Neuronal stem cell (in vitro differentiated cells): ENCODE data around the gene TRMT1.

Experiments
- DNase-seq: peaks from one replicate; pipeline ENCODE4 v3.0.0-alpha.2; 2013; ENCODE audit warnings: low spot score
- H2AFZ ChIP-seq: one replicate; pipeline ENCODE4 v1.6.1; 2013; ENCODE audit warnings: mild to moderate bottlenecking, low read length, inconsistent platforms
- H2AK5ac ChIP-seq: 2 replicates; pipeline ENCODE4 v1.6.1; 2013; ENCODE audit warnings: low read depth, mild to moderate bottlenecking, inconsistent platforms, low read length, moderate library complexity, mixed read lengths
- H2BK120ac ChIP-seq: 2 replicates; pipeline ENCODE4 v1.6.1; 2013; ENCODE audit warnings: low read depth, mild to moderate bottlenecking, inconsistent platforms, low read length, moderate library complexity, mixed read lengths
- H2BK12ac ChIP-seq: one replicate; pipeline ENCODE4 v1.6.1; 2013; ENCODE audit warnings: low read length, inconsistent platforms
- H2BK15ac ChIP-seq: 2 replicates; pipeline ENCODE4 v1.6.1; 2013; ENCODE audit warnings: mild to moderate bottlenecking, low read length, inconsistent platforms, mixed read lengths
- H2BK5ac ChIP-seq: one replicate; pipeline ENCODE4 v1.6.1; 2013; ENCODE audit warnings: inconsistent platforms, mild to moderate bottlenecking, low read length, moderate library complexity
- H3K14ac ChIP-seq: one replicate; pipeline ENCODE4 v1.6.1; 2013; ENCODE audit warnings: low read length, inconsistent platforms
- H3K18ac ChIP-seq: 2 replicates; pipeline ENCODE4 v1.6.1; 2013; ENCODE audit warnings: low read length, inconsistent platforms
- H3K23ac ChIP-seq: 2 replicates; pipeline ENCODE4 v1.6.1; 2013; ENCODE audit warnings: low read depth, mild to moderate bottlenecking, mixed read lengths, low read length, inconsistent platforms; ENCODE audit not compliant: poor library complexity
- H3K27ac ChIP-seq: replicated peaks from 3 replicates; pipeline ENCODE4 v1.5.1; 2013; ENCODE audit warnings: low read length, inconsistent platforms
- H3K27me3 ChIP-seq, 3 experiments: 2 replicates each; pipeline ENCODE4 v1.6.1; 2013; ENCODE audit warnings: low read length in 3 of 3, mild to moderate bottlenecking in 2 of 3, inconsistent platforms in 1 of 3, low read depth in 1 of 3, mixed read lengths in 1 of 3, moderate library complexity in 1 of 3; ENCODE audit not compliant: control insufficient read depth in 3 of 3, insufficient read depth in 3 of 3
- H3K36me3 ChIP-seq, 2 donors: replicated peaks in 1 of 2; 2 replicates each; pipeline ENCODE4 v1.6.1; 2013; ENCODE audit warnings: low read length in 2 of 2; ENCODE audit not compliant: control insufficient read depth in 2 of 2, insufficient read depth in 2 of 2
- H3K4ac ChIP-seq: 2 replicates; pipeline ENCODE4 v1.6.1; 2013; ENCODE audit warnings: inconsistent platforms, mild to moderate bottlenecking, low read length, moderate library complexity
- H3K4me1 ChIP-seq, 2 donors: 1 replicate in 1 of 2; 2 replicates in 1 of 2; pipeline ENCODE4 v1.6.1; 2013; ENCODE audit warnings: low read length in 2 of 2, low read depth in 1 of 2; ENCODE audit not compliant: control insufficient read depth in 2 of 2, insufficient read depth in 1 of 2
- H3K4me2 ChIP-seq: one replicate; pipeline ENCODE4 v1.6.1; 2013; ENCODE audit warnings: mild to moderate bottlenecking, low read length, inconsistent platforms; ENCODE audit not compliant: insufficient read depth, poor library complexity, severe bottlenecking
- H3K4me3 ChIP-seq, 2 donors: 2 replicates each; pipeline ENCODE4 v1.5.1; 2013; ENCODE audit warnings: low read length in 2 of 2, mild to moderate bottlenecking in 2 of 2, inconsistent platforms in 1 of 2, moderate library complexity in 1 of 2
- H3K79me1 ChIP-seq: one replicate; pipeline ENCODE4 v1.6.1; 2013; ENCODE audit warnings: low read depth, mild to moderate bottlenecking, inconsistent platforms, low read length, moderate library complexity
- H3K9ac ChIP-seq: one replicate; pipeline ENCODE4 v1.6.1; 2013; ENCODE audit warnings: mild to moderate bottlenecking, low read depth, low read length, inconsistent platforms; ENCODE audit not compliant: poor library complexity
- H3K9me3 ChIP-seq, 2 donors: replicated peaks in 1 of 2; 2 replicates each; pipeline versions ENCODE3 to v1.6.1; 2013; ENCODE audit warnings: low read length in 2 of 2, mild to moderate bottlenecking in 2 of 2, inconsistent platforms in 1 of 2, low read depth in 1 of 2, mixed read lengths in 1 of 2, moderate library complexity in 1 of 2; ENCODE audit not compliant: control insufficient read depth in 2 of 2, insufficient read depth in 1 of 2
- H4K8ac ChIP-seq: one replicate; pipeline ENCODE4 v1.6.1; 2013; ENCODE audit warnings: low read depth, mild to moderate bottlenecking, inconsistent platforms, low read length, moderate library complexity
- H4K91ac ChIP-seq: one replicate; pipeline ENCODE4 v1.6.1; 2013; ENCODE audit warnings: low read length, low read depth, mild to moderate bottlenecking, inconsistent platforms; ENCODE audit not compliant: poor library complexity
- WGBS, 2 donors: extraction: QIAGEN DNeasy Blood & Tissue Kit; methylation state at CpG; one replicate each; pipeline ENCODE4 v1.1.7; 2013; ENCODE audit warnings: missing lambda C conversion rate in 2 of 2, mixed read lengths in 1 of 2; ENCODE audit not compliant: insufficient read length in 2 of 2, insufficient replicate concordance in 1 of 2; ENCODE audit errors: extremely low coverage in 2 of 2; 5-methylcytosine and 5-hydroxymethylcytosine counted together

TRMT1 gene

GRCh38 chr19:13117176-13117771 is 734 bp upstream of the TRMT1 start:
- no peak overlapping the region for H2AK5ac ChIP-seq
- no CpG with 5 or more reads among the region's 20 CpGs for WGBS, 2 donors
- peaks cover 20% of the 10 kb centered on the region for H3K79me1 ChIP-seq
- H3K14ac ChIP-seq, result no peak overlapping the region
- no peak overlapping the region for H2BK5ac ChIP-seq
- no peak overlapping the region for H3K18ac ChIP-seq
- H3K4me2 ChIP-seq, result no peak overlapping the region
- H2BK120ac ChIP-seq, result no peak overlapping the region
- no peak overlapping the region for H4K8ac ChIP-seq
- H3K4me1 ChIP-seq, result peaks cover 16 to 19% of the 10 kb centered on the region in 2 donors
- no peaks in the 10 kb centered on the region for H3K9me3 ChIP-seq
- H2BK15ac ChIP-seq, result no peak overlapping the region
- H3K36me3 ChIP-seq, result peaks cover 25 to 53% of the 10 kb centered on the region in 2 donors
- no peak overlapping the region for H3K27ac ChIP-seq
- H2AFZ ChIP-seq, result peak overlapping the region; percentile 98
- DNase-seq, result no peak
- H3K27me3 ChIP-seq, result no peaks in the 10 kb centered on the region
- peak overlapping the region; percentile 93 to 100 for H3K4me3 ChIP-seq
- H3K4ac ChIP-seq, result no peak overlapping the region
- no peak overlapping the region for H3K23ac ChIP-seq
- H4K91ac ChIP-seq, result no peak overlapping the region
- H2BK12ac ChIP-seq, result no peak overlapping the region
- H3K9ac ChIP-seq, result no peak overlapping the region

- Histone ChIP-seq H3K4ac (no peak overlapping the region), H4K91ac (no peak overlapping the region), H3K36me3 (peaks cover 22 to 43% of the 10 kb centered on the region in 2 donors), H2AFZ (peak overlapping the region; percentile 98), H3K23ac (no peak overlapping the region), H3K4me1 (peaks cover 16 to 19% of the 10 kb centered on the region in 2 donors), H3K4me3 (peak overlapping the region; percentile 93 to 100), H2BK15ac (no peak overlapping the region), H3K79me1 (peaks cover 16% of the 10 kb centered on the region), H4K8ac (no peak overlapping the region), H3K4me2 (peak overlapping the region; percentile 87), H3K18ac (peak overlapping the region; percentile 39), H2BK5ac (no peak overlapping the region), H2AK5ac (peak overlapping the region; percentile 57), H3K14ac (no peak overlapping the region), H3K9me3 (no peaks in the 10 kb centered on the region), H3K27ac (no peak overlapping the region), H2BK120ac (no peak overlapping the region), H3K27me3 (no peaks in the 10 kb centered on the region), H2BK12ac (no peak overlapping the region), H3K9ac (peak overlapping the region; percentile 89)
- no peak for DNase-seq
- no CpG with 5 or more reads among the region's 18 CpGs for WGBS, 2 donors
Observed at GRCh38 chr19:13115936-13116281, 631 bp downstream of the TRMT1 start.

GRCh38 chr19:13112555-13112954 is 4.0 kb downstream of the TRMT1 start:
- H3K4me1 ChIP-seq, result peaks cover 8 to 11% of the 10 kb centered on the region in 2 donors
- H4K8ac ChIP-seq, result no peak overlapping the region
- H3K18ac ChIP-seq, result peak overlapping the region; percentile 57
- H2BK15ac ChIP-seq, result no peak overlapping the region
- no peaks in the 10 kb centered on the region for H3K27me3 ChIP-seq
- H2BK12ac ChIP-seq, result no peak overlapping the region
- H2AFZ ChIP-seq, result no peak overlapping the region
- H2AK5ac ChIP-seq, result peak overlapping the region; percentile 35
- H3K79me1 ChIP-seq, result peaks cover 5% of the 10 kb centered on the region
- no peak overlapping the region for H2BK5ac ChIP-seq
- H3K23ac ChIP-seq, result no peak overlapping the region
- no peak overlapping the region for H3K4me3 ChIP-seq
- no peak overlapping the region for H3K14ac ChIP-seq
- no peak overlapping the region for H4K91ac ChIP-seq
- no peak for DNase-seq
- H2BK120ac ChIP-seq, result no peak overlapping the region
- WGBS, 2 donors, result no CpG with 5 or more reads among the region's 10 CpGs
- H3K9ac ChIP-seq, result peak overlapping the region; percentile 4
- H3K4ac ChIP-seq, result no peak overlapping the region
- H3K27ac ChIP-seq, result no peak overlapping the region
- no peak overlapping the region for H3K4me2 ChIP-seq
- H3K9me3 ChIP-seq, result no peaks in the 10 kb centered on the region
- peaks cover 17 to 49% of the 10 kb centered on the region in 2 donors for H3K36me3 ChIP-seq

- Histone ChIP-seq H2BK15ac (no peak overlapping the region), H3K79me1 (peaks cover 2% of the 10 kb centered on the region), H3K27ac (no peak overlapping the region), H3K4ac (no peak overlapping the region), H2AK5ac (no peak overlapping the region), H3K4me1 (peaks cover 0 to under 1% of the 10 kb centered on the region in 2 donors), H3K9me3 (no peaks in the 10 kb centered on the region), H2BK120ac (no peak overlapping the region), H3K18ac (no peak overlapping the region), H2BK5ac (no peak overlapping the region), H2AFZ (no peak overlapping the region), H4K91ac (no peak overlapping the region), H3K14ac (no peak overlapping the region), H4K8ac (no peak overlapping the region), H3K9ac (no peak overlapping the region), H3K27me3 (no peaks in the 10 kb centered on the region), H3K36me3 (peaks cover 18 to 53% of the 10 kb centered on the region in 2 donors), H3K4me3 (no peak overlapping the region), H3K23ac (no peak overlapping the region), H2BK12ac (peak overlapping the region; percentile 41), H3K4me2 (no peak overlapping the region)
- no peak for DNase-seq
- WGBS, 2 donors, result no CpG with 5 or more reads among the region's 15 CpGs
Observed at GRCh38 chr19:13110099-13110610, 6.4 kb downstream of the TRMT1 start.
